Muscle of arm (tissue), 12 donors: ENCODE measurements around the gene KRT17. TPM values are rescaled to one million over a fixed set of nuclear protein-coding genes. Genes with fewer than 3 reads are reported as not detected.
"Not testable (repeated sequence)": the region's sequence is repeated elsewhere in the genome, so short reads cannot be mapped to it uniquely, and the experiment has no call there.

ENCODE experiments used
- DNase-seq: peaks from one replicate; pipeline ENCODE4 v3.0.0-alpha.2; 2013
- polyA plus RNA-seq, 12 donors: library from polyadenylated mRNA; unstranded; fragments of 120-200 nt; gene quantifications; one replicate each; pipeline ENCODE4 v1.2.1, GENCODE V29; 2013; ENCODE audit not compliant: insufficient read length in 12 of 12

KRT17 gene
- polyA plus RNA-seq, 12 donors: 0.33 to 1,262 (median 2.2) TPM; not detected in 2

DNA sequence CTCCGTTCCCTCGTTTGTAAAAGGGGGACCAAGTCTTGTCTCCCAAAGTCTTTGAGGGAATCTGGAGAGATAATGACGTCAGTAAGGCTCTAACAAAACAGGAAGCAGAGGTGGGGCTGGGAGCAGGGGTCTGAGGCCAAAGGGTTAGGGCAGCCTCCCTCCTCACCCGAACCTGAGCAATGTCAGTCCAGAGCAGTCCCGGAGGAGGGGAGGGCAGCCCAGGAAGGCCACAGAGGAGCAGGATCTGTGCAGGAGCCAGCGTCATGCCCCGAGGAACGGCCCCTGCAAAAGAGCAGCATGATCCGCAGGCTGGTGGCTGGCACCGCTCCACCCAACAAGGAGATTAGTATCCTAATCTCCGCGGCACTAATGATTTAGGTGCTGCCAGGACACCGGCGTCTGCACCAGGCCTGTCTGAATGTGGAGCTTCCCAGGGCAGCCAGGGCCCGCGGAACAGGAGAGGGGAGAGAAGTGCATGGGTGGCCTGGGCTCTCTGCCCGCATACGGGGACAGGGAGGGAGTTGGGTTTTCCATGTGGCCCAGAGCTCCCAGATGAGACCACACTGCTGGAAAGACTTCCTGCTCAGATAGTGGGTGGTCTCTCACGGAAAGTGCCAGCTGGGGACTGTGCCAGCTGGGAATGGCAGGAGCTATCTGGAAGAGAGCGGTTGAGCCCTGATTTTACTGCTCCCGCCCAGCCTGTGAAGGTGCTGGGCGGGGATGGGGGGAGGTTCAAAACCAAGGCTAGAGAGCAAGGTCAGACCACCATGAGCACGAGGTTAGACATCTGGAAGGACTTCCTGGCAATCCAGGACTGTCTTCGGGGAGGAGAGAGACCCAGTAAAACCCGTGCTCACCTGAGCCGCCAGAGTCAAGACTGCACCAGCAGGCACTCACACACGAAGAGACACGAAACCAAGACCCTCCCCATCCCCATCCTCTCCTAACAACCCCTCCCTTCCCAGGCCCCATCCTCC, 11.0 kb upstream of the KRT17 start:
- DNase-seq: peak; percentile 60

- no peak for DNase-seq
Observed at GRCh38 chr17:41634639-41635038, 10.3 kb upstream of the KRT17 start.

DNA sequence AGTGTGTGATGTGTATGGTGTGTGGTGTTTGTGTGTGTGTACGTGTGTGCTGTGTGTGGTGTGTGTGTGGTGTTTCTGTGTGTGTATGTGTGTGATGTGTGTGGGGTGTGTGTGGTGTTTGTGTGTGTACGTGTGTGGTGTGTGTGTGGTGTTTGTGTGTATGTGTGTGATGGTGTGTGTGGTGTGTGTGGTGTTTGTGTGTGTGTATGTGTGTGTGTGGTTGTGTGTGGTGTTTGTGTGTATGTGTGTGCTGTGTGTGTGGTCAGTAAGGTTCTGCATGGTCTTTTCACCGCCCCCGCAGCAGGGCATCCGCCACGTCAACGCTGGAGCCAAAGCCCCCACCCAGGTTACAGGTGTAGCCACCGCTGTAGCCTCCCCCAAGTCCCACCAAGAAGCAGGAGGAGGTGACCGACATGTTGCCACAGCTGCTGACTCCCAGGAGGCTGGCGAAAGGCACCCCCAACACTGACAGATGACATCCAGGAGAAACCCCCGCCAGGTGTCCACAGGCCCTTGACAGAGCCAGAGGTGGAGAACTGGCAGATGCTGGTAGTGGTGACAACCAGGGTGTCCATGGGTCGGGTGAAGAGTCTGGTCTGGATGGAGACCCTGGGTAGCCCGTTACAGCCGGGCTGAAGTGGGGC, 9.3 kb upstream of the KRT17 start:
- DNase-seq: no peak

DNA sequence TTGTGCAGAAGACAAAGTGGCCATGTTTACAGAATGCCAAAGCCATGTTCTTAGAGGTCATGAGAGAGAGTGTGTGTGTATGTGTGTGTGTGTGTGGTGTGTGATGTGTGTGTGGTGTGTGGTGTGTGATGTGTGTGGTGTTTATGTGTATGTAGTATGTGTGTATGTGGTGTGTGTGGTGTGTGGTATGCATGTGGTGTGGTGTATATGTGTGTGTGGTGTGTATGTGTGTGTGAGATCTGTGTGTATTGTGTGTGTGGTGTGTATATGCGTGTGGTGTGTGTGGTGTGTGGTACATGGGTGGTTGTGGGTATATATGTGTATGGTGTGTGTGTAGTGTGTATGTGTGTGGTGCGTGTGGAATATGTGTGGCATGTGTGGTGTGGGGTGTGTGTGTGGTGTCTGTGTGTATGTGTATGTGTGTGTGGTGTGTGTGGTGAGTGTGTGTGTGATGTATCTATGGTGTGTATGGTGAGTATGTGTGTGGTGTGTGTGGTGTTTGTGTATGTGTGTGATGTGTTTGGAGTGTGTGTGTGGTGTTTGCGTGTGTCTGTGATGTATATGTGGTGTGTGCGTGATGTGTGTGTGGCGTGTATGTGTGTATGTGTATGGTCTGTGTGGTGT, 8.2 kb upstream of the KRT17 start:
- DNase-seq: no peak

DNA sequence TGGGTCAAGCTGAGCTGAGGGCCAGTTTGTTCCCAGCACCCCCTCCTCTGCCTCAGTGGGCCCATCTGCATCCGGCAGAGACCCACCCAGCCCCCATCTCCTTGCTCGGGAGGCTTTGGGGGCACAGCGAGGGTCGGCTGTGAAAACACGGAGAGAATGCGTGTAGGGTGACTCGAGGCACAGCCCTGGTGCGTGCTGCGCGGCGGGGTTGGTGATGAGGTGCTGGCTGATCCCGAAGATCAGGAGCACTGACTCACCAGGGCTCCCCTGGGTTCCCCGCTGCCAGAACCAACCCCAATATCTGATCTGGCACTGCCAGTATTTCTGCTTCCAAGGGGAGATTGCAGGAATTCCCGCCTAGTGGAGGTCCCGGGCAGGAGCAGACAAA, 7.5 kb upstream of the KRT17 start:
- DNase-seq: no peak

DNA sequence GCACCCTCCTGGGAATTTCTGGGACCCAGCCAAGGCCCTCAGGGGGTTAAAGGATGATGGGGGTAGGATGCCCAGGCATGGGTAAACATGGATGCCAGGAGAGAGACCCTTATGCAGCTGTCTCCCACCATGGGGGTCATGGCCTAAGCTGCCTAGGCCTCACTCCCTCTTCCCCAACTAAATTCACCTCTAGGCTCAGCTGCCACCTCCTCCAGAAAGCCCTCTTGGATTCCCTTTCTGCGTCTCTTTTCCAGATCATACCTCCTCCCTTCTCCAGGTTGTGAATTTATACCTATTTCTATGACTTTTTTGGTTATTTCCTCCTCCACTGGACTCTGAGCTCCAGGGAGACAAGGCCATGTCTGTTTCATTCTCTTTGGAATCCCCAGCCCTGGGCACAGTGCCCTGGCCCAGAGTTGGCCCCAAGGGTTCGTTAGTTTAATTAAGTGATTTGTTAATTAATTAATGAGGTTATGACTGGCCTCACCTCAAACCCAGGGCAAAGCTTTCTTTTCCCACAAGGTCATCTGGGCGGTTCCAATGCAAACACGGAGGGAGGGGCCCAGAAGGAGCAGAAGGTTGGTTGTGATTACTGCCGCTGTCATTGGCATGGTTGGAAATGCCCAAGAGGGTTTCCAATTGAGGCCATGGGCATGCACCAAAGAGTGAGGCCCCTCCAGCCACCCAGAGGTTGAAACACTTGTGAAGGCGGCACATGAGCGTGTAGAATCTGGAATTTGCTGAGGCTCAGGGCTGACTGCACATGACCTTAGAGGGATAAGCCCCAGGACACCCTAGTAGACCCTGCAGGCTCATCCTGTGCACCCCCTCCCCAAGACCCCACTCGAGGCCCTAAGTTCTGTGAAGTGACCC, 6.9 kb upstream of the KRT17 start:
- no peak for DNase-seq

DNA sequence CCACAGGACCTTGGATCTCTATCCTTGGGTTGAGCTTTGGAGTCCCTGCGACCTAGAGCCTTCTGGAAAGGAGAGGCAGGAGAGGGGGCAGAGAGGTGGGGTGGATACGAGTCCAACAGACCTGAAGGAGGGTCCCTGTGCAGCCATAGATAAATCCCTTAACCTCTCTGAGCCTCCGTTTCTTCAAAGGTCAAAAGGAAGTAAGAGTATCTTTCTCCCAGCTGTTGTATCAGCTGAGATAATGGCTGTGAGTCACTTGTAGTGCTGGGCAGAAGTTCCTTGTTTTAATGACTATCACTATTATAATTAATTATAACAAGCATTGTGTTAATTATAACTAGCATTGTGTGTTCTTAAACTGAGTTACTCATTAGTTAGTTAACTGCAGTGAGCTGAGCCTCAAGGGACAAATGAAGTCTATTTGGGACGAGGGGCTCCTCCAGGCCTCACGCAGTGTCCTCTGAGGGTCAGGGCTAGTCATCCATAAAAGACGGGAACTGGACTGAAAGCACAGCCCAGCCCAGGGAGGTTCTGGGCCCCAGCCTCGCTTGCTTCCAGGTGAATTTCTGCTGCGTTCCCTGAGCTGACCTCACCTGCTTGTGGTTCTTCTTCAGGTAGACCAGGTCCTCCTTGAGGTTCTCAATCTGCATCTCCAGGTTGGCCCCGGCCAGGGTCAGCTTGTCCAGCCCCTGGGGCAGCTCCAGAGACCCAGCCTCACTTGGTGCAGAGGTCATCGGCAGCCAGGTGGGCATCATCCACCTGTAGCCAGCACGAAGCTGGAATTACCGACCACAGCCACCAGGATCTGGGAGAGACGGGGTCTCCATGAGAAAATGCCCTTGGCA, 5.7 kb upstream of the KRT17 start:
- DNase-seq: no peak

- DNase-seq: no peak
Observed at GRCh38 chr17:41629316-41629715, 4.9 kb upstream of the KRT17 start.

GRCh38 chr17:41628621-41629255, 4.4 kb upstream of the KRT17 start:
- DNase-seq: not testable (repeated sequence)

- not testable (repeated sequence) for DNase-seq
Observed at GRCh38 chr17:41628073-41628370, 3.6 kb upstream of the KRT17 start.

GRCh38 chr17:41627316-41628072, 3.1 kb upstream of the KRT17 start:
- DNase-seq: no peak

DNA sequence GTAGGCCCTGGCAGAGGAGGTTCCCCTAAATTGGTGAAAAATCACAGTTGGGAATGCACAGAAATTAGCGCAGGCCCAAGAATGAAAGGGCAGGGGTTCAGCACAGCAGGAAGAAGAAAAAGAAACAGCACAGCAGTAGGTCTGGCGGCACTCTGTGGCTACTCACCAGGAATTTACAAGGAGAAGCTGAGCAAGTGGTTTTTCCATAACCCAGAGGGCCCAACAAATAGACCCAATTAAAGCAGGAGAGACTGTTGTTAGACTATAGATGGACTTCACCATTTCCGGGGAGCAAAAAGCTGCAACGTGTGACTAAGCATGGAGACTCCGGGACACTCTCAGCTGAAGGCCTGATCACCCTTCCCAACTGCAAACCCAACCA, 2.5 kb upstream of the KRT17 start:
- not testable (repeated sequence) for DNase-seq

DNA sequence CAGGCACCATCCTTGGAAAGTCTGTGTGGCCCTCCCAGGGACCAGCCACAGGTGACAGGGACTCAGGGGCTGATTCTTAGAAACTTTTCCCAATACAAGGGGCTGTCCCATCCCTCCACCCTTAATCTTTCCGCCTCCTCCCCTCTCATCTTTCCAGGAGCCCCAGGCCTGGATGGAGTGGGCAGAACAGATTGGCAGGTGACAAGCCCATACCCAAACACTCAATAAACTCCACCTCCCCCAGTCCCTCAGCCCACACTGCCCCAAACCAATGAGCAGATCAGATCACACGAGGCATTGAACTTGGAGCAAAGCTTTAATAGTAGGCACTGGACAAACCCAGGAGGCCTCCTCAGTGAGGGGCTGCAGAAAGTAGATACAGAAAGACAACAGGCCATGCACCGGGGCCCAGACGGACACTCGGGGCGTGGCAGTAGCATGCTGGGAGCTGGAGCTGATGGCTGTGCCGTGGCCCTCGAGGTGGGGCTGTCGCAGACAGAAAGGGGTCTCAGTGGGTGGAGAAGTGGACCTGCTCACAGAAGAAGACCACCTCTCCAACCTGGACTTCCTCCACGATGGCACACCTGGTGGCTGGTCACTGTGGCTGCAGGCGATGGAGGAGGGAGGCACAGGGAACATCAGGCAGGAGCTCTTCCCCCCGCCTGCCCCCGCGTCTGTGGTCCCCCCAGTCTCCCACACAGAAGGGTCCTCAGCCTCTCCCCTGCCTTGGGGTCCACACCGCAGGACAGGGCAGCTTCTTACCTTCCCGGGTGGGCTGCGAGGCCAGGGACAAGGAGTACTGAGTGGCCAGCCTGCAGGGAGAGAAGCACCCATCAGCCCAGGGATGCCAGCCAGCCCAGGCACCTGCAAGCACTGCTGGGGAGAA, 1.9 kb upstream of the KRT17 start:
- DNase-seq: not testable (repeated sequence)

DNA sequence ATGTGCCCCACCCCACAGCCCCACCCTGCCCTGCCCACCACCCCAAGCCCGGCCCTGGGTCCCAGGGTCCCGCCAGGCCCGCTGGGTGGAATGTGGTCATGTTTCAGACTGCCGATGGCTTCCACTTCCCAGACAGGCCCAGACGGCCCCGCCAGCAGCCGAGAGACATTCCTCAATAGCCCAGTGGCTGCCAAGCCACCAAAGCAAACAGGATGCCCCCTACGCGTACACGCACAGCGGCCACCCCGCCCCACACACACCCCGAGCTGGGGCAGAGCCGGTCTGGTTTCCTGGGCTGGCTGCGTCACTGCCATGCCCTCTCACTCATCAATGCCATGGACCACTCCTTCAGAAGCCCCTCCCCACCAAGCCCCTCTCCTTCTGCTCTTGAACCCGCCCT, 1.2 kb upstream of the KRT17 start:
- DNase-seq: no peak

DNA sequence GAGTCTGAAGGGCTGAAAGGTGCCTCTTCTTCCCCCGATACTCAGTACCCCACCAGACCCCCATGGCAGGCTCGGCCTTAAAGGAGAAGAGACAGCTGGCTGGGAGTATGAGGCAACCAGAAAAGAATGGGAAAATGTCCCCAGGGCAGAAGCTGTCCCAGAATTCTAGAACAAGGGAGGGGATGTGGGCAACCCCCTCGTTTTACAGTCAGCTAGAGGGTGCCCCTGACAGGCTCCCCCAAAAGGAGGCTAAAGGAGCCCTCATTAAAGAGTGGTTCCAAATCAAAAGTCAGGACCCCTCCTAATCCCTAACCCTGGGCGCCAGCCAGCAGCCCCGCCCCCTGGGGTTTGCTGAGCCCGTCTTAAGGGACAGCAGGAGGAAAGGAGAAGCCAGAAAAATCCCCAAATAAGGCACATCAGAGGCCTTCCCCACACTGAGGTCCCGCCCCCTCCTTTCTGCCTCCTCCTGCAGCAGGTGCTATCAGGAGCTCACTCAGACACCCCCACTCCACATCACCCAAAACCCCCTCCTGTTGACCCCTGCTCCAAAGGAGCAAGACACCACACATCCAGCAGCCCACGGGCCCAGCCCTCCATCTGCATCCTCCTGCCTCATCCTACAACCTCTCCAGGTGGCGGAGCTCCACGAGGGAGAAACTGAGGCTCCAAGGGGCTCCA, 1.1 kb downstream of the KRT17 start:
- DNase-seq: not testable (repeated sequence)

DNA sequence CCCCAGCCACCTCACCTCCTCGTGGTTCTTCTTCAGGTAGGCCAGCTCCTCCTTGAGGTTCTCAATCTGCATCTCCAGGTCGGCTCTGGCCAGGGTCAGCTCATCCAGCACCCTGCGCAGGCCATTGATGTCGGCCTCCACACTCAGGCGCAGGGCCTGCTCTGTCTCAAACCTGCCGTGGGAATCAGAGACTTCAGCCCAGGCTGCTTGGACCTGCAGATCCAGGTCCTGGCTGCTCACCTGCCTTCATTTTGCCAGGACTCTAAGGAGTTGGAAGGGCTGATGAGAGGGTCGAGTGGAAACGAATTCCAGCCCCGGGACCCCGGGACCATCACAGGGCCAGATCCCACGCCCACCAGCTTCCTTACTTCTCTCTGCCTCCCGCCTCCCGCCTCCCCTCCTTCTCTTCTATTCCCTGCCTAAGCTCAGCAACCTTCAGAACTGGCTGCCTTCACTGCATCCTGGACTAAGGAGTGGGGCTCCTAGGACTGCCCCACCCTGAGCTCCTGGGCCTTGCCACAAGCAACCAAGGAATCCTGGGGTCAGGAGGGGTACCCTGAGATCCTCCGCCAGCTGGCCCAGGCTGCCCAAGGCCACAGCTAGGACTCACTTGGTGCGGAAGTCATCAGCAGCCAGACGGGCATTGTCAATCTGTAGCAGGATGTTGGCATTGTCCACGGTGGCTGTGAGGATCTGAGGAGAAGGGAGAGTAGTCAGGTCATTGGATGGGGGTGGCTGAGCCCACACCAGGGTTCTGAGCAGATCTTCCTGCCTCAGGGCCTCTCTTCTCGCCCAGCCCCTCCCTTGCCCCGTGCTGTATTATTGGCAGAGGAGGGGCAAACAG, 1.8 kb downstream of the KRT17 start:
- DNase-seq: not testable (repeated sequence)

- no peak for DNase-seq
Observed at GRCh38 chr17:41621916-41622315, 2.5 kb downstream of the KRT17 start.
